ENCODE results near the gene NFKBIA.

NFKBIA gene

DNA sequence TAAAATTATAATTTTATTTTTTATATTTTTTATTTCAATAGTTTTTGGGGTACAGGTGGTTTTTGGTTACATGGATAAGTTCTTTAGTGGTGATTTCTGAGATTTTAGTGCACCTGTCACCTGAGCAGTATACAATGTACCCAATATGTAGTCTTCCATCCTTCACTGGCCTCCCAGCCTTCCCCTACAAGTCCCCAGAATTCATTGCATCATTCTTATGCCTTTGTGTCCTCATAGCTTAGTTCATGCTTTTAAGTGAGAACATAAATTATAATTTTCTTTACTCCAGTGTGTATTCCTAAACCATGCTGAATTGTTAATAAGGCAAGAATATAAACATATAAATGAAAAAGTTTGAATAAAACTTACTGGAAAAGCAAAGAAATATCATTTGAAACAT, 19.1 kb upstream of the NFKBIA start:
- Histone ChIP-seq H3K4me3 (ENCODE audit: low read depth in 1 of 2, low read length in 1 of 2) (no peak overlapping the region), H3K27ac (no peak overlapping the region), H3K36me3 (no peaks in the 10 kb centered on the region), H3K4me1 (ENCODE audit: control insufficient read depth in 1 of 2, insufficient read depth in 1 of 2, low read depth in 1 of 2, low read length in 1 of 2) (peaks cover 21 to 31% of the 10 kb centered on the region in 2 experiments), H3K27me3 (no peaks in the 10 kb centered on the region), H3K9me3 (no peaks in the 10 kb centered on the region)
- no peak for TF ChIP-seq CTCF (IDR thresholded peaks at IDR 0.05)

DNA sequence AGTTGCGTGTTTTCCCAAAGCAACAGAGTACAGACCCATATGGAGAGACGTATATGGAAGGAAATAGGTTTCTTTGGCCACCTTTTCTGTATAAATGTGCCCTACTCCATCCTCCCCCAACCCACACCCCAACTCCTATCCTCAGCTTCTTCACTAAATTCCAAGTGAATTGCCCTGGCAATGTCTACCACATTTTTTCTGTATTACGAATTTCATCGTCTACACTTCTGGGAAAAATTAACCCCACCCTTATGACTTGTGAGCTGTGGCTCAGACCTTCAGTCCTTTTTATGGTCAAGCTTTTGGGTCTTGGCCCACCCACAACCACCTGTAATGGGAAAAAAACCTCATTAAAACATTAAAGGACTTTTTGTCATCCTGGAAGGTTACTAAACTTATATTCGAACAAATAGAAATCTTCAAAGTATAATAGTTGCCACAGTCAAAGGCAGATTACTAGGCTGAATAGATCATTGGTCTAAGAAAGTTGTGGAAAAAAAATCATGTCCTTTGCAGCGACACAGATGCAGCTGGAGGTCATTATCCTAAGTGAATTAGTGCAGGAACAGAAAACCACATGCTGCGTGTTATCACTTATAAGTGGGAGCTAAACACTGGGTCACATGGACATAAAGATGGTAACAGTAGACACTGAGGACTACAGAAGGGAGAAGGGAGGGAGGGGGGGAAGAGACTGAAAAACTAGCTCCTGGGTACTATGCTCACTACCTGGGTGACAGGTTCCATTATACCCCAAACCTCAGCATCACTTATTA, 15.7 kb upstream of the NFKBIA start:
- H3K4me3 ChIP-seq (ENCODE audit: low read depth in 1 of 2, low read length in 1 of 2): no peak overlapping the region
- peaks cover 11% of the 10 kb centered on the region in 2 experiments for H3K4me1 ChIP-seq (ENCODE audit: control insufficient read depth in 1 of 2, insufficient read depth in 1 of 2, low read depth in 1 of 2, low read length in 1 of 2)
- H3K27ac ChIP-seq: no peak overlapping the region

DNA sequence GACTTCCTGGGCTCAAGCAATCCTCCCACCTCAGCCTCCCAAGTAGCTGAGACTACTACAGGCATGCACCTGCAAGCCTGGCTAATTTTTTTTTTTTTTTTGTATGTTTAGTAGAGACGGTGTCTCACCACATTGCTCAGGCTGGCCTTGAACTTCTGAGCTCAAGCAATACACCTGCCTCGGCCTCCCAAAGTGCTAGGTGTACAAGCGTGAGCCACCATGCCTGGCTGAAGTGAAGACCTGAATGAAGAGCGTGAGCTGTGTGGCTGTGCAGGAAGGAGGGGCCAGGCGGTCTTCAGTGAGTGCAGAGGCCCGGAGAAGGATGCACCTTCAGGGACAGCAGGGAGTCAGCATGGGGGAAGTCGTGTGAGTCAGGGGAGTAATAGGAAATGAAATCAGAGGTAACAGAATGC, 14.9 kb upstream of the NFKBIA start:
- Histone ChIP-seq H3K27ac (no peak overlapping the region), H3K4me1 (ENCODE audit: control insufficient read depth in 1 of 2, insufficient read depth in 1 of 2, low read depth in 1 of 2, low read length in 1 of 2) (peaks cover 3 to 6% of the 10 kb centered on the region in 2 experiments), H3K36me3 (no peaks in the 10 kb centered on the region), H3K4me3 (ENCODE audit: low read depth in 1 of 2, low read length in 1 of 2) (no peak overlapping the region), H3K27me3 (no peaks in the 10 kb centered on the region), H3K9me3 (no peaks in the 10 kb centered on the region)
- TF ChIP-seq CTCF (IDR thresholded peaks at IDR 0.05): no peak

More for the DNA sequence above, 15.7 kb upstream of the NFKBIA start:
- H3K9me3 ChIP-seq: no peaks in the 10 kb centered on the region
- TF ChIP-seq CTCF (IDR thresholded peaks at IDR 0.05): no peak
- no peaks in the 10 kb centered on the region for H3K27me3 ChIP-seq
- no peaks in the 10 kb centered on the region for H3K36me3 ChIP-seq

DNA sequence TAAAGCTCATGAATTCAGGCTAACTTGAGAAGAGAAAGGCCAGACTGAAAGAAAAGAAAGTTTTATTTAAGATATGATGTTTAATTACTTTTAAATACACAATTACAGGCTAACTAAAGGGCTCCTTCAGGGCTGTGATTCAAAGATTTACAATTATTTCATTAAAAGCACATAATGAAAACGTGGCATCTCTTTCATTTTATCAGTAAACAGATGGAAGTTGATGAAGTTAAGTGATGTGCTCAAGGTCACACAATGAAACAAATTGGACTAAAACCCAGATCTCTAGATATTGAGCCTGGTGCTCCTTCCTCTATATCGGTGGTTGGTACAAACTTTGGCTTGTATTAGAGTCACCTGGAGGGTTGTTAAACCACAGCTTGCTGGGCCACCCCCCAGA, 13.5 kb upstream of the NFKBIA start:
- H3K36me3 ChIP-seq: no peaks in the 10 kb centered on the region
- no peak overlapping the region for H3K4me3 ChIP-seq (ENCODE audit: low read depth in 1 of 2, low read length in 1 of 2)
- no peaks in the 10 kb centered on the region for H3K9me3 ChIP-seq
- TF ChIP-seq CTCF (IDR thresholded peaks at IDR 0.05): no peak
- peaks cover 2 to 4% of the 10 kb centered on the region in 2 experiments for H3K4me1 ChIP-seq (ENCODE audit: control insufficient read depth in 1 of 2, insufficient read depth in 1 of 2, low read depth in 1 of 2, low read length in 1 of 2)
- H3K27me3 ChIP-seq: no peaks in the 10 kb centered on the region
- no peak overlapping the region for H3K27ac ChIP-seq

GRCh38 chr14:35416108-35416750, 11.7 kb upstream of the NFKBIA start:
- H3K4me3 ChIP-seq (ENCODE audit: low read depth in 1 of 2, low read length in 1 of 2): no peak overlapping the region
- H3K4me1 ChIP-seq (ENCODE audit: control insufficient read depth in 1 of 2, insufficient read depth in 1 of 2, low read depth in 1 of 2, low read length in 1 of 2): peaks cover 3 to 5% of the 10 kb centered on the region in 2 experiments
- no peaks in the 10 kb centered on the region for H3K36me3 ChIP-seq
- H3K27ac ChIP-seq: no peak overlapping the region
- no peaks in the 10 kb centered on the region for H3K27me3 ChIP-seq
- no peaks in the 10 kb centered on the region for H3K9me3 ChIP-seq
- no peak for TF ChIP-seq CTCF (IDR thresholded peaks at IDR 0.05)

Data from neutrophil (primary cell).